NK-92 (cell line): Measurements from ENCODE around the gene CBFA2T2.
"Not testable (repeated sequence)": the region's sequence is repeated elsewhere in the genome, so short reads cannot be mapped to it uniquely, and the experiment has no call there.

ENCODE experiments used
- DNase-seq: peaks from one replicate; lab custom pipeline; 2025; ENCODE audit not compliant: unreplicated experiment; lab: John Stamatoyannopoulos, UW

The CBFA2T2 gene

DNA sequence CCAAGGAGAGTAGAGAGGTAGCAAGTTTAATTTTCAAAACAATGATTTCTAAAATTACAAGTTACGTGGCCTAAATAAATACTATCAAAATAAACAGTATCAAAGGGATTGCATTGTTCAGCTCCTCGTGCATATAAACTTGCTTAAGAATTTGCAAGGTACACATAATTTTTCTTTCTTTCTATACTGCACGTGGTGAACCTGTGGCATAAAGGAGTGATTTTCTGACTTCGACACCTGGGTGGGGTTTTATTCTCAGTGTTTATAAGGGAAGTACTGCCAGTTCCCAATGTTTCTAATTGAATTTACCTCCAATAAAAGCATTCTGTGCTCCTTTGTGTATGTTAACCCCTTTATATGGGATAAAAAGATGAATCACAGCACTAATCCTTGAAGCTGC is 122.1 kb downstream of the CBFA2T2 start:
- no peak for DNase-seq

DNA sequence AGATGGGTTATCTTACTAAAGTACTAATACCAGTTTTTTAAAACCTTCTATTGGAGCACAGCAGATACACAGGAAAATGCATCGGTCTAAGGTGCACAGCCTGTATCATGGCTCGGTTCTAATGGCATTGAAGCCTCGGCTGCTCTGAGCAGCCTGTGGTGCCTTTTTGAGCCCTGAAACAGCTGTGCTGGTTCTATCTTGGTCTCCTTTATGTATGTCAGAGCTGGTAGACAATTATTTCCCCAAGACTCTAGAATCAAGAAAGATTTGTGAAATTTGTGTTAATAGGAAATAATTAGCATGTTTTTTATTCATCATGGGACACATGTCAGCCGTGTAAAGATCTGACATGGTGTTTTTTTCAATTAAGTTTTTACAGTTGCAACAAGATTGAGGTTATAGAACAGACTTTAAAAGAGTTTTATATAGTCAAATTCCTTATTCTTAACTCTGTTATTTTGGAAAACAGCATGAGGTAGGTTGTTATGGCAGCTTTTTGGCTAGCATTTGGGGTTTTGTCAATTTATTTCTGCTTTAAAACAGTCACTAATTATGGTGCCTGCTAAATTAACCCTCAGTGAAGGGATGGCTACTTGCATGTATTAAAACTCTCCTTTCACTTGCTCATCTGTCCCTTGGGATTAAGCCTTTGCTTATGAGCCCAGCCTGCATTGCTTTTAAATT is 132.0 kb downstream of the CBFA2T2 start:
- no peak for DNase-seq

DNA sequence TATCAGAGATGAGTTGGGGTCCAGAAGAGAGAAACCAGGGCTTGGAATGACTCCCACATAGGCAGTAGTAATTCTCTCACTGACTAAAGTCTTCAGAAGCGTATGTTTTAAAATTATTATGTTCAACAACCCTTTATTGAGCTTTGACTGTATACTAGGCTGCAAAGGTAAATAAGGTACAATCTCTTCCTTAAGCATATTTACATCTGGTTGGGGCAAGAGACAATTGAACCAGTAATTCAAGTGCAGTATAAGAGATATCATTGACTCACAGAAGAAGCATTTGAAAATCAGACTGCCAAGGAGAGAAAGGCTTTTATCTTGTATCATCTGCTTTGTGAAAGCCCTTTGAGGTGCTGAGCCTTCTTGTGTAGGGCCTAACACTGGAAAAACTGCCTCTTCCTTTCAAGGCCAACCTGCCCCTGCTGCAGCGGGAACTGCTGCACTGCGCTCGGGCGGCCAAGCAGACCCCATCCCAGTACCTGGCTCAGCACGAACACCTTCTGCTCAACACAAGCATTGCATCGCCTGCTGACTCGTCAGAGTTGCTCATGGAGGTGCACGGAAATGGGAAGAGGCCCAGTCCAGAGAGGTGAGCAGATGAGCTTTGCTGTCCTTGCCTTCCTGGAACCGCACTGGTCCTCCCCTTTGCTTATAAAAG is 132.9 kb downstream of the CBFA2T2 start:
- no peak for DNase-seq

DNA sequence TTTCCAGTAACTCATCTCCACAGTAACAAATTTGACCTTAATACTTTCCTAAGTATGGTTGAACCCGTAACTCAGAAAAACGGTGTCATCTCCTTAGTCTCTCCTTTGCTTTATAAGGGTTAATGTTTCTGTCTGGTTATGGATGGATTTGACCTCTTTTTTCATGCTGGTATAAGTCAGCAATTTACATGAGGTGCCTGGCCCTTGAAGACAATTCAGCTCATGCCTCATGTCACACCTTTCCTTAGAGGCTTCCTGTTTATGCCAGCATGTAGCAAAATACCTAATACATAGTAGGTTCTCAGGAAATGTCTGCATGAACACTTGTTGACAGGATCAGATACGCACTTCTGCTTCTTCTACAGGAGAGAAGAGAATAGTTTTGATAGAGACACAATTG is 134.5 kb downstream of the CBFA2T2 start:
- DNase-seq, result no peak

DNA sequence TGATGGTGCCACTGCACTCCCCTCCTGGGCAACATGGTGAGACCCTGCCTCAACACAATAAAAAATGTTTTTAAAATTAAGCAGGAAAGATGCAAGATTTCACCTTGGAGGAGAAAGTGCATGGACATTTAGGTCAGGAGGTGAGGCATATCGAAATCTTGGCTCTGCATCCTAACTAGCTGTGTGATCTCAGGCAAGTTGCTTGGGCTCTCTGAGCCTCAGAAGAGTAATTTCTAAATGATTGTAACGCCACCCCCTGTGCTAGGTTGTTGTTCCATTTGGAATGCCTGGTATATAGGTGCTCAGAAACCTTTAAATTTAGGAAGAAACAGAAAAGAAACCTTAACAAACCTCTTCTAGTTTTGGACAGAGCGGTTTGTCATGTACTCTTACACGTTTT is 136.3 kb downstream of the CBFA2T2 start:
- no peak for DNase-seq

DNA sequence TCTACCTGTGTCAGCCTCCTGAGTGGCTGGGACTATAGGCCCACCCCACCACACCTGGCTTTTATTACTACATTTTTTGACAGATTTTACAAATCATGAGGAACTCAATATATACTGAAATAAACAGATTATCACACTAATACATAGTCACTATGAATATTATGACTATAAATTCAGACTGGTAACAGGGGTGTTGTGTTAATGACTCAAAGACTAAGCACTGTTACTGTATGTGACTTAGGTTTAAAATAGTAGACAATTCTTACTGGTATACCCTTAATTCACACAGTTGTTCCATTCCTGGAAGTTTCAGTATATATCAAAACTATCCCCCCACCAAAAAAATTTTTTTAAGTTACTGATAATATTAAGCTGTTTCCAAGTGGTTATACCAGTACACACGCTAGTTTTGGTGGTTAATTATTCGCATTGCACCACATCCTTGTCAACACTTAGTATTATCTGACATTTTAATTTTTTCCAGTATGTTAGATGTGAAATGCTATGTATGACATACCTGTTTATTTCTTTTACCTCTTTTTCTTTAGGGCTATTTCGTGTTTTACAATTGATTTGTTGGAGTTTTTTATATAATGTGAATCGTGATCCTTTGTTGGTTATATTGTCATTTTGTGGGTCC is 137.8 kb downstream of the CBFA2T2 start:
- no peak for DNase-seq

DNA sequence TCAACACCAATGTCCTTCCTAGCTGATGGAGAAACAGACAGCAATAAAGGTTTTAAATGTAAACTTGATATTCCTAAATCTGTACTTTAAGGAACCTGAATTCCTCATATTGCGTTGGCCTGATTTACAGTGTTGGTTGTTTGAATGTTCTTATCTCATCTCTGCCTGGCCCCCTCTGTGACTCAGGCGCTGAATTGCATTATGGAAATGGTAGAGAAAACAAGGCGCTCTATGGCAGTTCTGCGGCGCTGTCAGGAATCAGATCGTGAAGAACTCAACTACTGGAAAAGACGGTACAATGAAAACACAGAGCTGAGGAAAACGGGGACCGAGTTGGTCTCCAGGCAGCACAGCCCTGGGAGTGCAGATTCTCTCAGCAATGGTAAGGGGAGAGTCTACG is 139.6 kb downstream of the CBFA2T2 start:
- no peak for DNase-seq

DNA sequence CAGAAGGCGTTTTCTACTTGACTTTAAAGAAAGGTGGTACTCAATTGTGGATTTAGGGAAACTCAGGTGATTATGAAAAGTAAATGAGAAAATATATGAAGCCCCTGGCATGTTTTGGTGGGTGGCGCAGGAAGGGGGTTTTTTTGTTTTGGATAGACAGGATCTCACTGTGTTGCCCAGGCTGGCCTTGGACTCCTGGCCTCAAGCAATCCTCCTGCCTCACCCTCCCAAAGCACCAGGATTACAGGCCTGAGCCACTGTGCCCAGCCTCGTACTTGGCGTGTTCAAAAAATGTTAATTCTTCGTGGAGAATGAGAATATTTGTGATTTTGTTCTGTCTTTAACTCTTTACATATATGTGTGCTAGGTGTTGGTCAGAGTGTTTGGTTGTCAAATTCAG is 140.1 kb downstream of the CBFA2T2 start:
- DNase-seq, result no peak

DNA sequence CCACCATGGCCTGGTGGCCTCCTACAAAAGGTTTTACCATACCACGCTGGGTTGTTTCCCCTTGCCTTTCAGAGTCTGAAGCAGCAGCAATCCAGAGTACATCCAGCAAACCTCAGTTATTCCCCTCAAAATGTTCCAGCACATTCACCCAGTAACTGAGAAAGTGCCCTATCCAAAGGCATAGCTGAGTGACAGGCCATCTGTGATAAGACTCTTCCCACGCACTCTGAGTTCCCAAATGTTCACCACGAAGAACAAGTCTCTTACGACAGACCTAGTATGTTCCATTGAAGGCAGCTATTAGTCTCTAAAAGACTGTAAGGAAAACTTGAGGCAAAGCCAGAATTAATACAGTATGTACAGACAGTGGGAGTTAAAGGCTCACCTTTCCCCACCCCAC is 140.6 kb downstream of the CBFA2T2 start:
- DNase-seq, result no peak

DNA sequence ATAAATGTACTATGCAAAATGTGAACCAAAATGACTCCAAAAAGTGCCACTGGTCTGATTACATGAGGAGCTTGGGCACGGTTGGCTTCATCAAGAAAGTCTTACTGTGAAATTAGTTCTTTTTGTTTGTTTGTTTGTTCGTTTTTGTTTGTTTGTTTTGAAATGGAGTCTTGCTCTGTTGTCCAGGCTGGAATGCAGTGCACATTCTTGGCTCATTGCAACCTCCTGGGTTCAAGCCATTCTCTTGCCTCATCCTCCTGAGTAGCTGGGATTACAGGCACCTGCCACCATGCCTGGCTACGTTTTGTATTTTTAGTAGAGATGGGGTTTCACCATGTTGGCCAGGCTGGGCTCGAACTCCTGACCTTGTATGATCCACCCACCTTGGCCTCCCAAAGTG is 142.0 kb downstream of the CBFA2T2 start:
- DNase-seq, result not testable (repeated sequence)

DNA sequence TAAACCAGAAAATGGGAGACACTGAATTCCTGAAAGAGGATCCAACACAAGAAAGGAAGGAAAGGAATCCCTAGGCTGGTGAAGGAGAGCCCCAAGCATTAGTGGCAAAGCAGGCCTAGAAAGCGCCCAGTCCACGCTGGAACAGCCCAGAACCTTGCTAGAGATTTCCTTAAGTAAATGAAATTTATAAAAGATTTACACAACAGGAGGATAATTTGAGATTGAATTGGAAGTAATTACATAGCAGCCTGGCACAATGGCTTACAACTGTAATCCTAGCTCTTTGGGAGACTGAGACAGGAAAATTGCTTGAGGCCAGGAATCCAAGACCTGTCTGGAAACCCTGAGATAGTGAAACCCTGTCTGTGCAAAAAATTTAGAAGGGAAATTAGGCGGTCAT is 145.4 kb downstream of the CBFA2T2 start:
- DNase-seq, result no peak

DNA sequence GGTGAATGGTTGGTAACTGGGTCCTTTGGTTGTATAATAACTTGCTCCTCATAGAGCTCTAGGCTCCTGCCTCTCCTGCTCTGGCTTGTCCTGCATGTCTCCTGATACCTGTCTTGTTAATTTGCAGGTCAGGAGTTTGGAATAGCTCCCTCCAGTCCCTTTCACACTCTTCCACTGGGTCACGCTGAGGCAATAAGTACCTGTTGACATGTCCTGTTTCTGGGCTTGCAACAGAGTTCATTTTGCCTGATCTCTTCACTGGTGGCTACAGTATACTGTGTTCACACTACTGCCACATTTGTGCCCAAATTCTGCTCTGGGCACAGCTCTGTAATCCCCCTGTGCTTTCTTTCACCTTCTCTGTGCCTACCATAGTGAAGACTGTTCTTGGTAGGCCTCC is 146.9 kb downstream of the CBFA2T2 start:
- DNase-seq, result no peak

DNA sequence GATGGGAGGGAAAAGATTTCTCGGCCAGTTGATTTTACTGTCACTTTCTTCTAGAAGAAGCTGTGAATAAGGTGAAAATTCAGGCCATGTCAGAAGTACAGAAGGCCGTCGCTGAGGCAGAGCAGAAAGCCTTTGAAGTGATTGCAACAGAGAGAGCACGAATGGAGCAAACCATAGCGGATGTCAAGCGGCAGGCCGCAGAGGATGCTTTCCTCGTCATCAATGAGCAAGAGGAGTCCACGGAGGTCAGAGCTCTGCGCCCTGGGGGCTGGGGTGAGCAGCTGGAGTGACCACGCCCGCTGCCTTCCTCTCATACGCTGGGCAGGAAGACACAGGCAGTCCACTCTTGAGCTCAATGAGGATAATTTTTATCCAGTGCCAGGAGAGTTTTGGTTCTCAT is 150.4 kb downstream of the CBFA2T2 start:
- DNase-seq, result no peak

DNA sequence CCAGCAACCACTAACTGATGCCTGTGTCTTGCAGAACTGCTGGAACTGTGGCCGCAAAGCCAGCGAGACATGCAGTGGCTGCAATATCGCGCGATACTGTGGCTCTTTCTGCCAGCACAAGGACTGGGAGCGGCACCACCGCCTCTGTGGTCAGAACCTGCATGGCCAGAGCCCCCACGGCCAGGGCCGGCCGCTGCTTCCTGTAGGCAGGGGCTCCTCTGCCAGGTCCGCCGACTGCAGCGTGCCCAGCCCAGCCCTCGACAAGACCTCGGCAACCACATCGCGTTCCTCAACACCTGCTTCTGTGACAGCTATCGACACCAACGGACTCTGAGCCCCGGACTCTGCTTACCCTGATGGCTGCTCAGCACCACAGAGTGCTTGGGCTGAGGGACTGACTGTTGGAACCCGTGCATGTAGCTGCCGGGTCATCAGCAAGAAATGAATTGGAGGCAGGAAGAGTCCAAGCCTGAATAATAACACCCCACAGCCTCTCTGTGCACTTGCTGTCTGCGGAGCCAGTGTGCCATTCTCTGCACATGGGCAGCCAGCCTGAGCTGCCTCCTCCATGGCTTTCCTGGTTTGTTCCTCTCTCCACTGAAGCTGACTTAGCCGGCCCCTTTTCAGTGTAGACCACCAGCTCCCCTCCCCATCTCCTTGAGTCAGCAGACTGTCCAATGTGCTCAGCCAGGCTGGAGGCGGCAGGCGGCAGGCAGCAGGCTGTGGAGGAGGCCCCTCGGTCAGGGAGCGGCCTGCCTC is 154.6 kb downstream of the CBFA2T2 start:
- DNase-seq, result no peak

DNA sequence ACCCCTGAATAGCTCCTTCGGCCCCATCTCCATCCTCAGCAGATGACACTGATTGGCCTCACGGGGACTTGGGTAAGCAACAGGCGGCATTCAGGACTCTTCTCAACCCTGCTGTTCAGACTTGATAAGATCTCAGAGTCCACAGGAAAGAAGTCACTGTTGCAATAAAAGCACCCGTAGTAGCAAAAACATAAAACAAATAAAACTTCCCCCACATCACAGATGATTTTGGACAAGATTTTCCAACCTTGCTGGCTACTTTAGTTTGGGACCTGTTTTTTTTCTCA is 155.1 kb downstream of the CBFA2T2 start:
- no peak for DNase-seq

DNA sequence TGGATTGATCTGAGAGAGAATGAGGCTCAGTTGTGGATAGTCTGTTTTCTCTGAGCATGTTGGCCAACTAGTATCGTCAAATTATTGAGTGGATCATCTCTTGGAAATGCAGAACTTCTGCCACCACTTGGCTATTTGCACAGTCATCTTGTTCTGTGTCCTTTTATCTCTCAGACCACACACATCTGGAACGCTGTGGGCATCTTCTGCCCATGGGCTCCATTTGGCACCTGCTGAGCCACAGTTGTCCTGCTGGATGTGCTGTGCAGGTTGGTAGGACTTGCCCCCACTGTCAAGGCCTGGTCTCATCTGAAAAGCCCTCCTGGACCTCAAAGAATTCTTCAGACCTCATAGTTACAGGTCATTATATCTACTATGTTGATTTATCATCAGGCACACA is 155.5 kb downstream of the CBFA2T2 start:
- no peak for DNase-seq

DNA sequence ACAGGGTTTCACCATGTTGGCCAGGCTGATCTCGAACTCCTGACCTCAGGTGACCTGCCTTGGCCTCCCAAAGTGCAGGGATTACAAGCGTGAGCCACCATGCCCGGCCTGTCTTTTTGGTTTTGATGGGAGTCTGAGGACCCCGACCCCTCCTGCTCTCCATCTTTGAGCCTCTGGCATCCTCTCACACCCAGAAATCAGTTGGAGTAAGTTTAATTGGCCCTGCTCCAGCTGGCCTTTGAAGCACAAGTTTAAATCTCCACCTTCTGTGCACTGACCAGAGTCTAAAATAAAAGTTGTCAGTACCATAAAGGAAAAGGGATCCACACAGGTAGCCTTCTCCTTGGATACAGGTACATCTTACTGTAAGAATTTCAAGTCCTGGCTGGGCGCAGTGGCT is 156.3 kb downstream of the CBFA2T2 start:
- DNase-seq, result no peak

DNA sequence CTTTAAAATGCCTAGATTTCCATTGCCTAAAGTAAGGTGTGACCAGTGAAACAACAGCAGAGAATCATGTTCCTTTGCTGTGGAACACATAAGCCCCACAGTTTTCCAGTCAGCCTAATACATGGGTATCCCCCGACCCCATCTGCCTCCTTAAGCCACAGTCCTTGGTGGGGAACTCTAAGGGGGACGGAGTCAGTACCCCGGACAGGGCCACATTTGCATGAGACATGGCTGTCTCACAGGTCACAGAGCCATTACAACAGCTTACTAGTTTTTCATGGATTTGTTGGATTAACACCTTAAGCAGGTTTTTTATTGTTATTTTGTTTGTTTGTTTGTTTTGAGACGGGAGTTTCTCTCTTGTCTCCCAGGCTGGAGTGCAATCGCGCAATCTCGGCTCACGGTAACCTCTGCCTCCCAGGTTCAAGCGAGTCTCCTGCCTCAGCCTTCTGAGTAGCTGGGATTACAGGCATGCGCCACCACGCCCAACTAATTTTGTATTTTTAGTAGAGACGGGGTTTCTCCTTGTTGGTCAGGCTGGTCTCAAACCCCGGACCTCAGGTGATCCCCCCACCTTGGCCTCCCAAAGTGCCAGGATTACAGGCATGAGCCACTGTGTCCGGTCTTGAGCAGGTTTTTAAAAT is 157.2 kb downstream of the CBFA2T2 start:
- not testable (repeated sequence) for DNase-seq

DNA sequence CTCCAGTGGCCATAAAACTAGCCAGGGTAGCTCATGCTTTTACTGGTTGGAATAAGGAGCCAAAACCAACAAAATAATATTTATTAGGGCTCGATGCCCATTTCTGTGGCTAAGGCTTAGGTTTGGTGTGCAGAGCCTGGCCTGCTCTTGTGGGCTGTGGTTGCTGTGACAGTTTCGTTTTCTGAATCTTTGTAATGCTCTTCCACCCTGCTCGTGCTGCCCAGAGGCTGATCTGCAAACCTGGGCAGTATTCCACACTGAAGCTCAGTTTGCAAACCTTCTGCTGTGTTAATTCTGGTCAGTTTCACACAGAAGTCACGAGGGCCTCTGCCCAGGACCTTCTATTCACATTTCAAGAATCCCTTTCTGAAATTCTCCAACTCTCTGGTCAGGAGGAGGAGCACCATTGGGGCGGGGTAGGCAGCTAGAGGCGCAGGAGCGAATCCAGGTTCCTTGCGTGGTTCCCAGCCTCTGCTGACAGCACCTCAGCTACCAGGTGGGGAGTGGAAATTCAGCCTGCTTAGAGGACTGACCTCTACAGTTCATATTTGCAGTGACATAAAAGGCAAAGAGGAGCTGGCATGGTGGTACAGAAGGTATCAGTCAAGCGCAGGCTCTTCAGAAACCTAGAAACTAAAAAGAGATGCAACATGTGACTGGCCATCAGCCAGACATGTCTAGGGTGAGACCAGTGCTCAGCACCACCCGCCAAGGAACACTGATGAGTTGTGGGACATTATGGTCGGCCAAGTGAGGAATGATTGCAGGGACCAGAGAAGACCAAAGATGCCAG is 157.9 kb downstream of the CBFA2T2 start:
- no peak for DNase-seq

DNA sequence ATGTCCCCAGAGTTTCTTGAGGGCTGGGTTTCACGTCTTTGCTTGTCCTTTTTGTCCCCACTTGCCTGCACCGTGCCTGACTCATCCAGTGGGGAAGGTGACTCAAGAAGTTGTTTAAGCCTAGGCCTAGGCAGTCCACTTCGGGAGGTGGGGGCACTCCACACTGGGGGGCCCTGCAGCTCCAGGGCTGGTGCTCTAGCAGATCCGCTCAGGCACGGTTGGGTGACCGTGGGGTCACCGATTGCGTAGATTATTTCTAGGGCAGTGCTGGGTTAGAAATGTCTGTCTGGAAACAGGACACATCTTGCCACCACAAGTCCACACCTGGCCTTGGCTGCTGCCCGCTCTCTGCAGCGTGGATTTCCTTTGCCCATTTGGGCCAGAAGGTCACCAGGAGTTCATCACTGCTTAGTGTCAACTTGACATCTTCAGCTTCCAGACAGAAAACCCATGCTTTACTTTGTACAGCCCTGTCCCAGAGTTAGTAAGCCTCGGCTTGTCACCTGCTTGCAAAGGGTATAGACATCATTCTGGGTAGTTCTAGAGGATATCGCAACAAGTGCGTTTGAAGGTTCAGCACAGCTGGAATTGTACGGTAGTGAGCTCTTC is 158.6 kb downstream of the CBFA2T2 start:
- no peak for DNase-seq
